Upper lobe of right lung (tissue), 1 donor: ENCODE measurements around the gene MRPL4. TPM values are rescaled to one million over a fixed set of nuclear protein-coding genes. Genes with fewer than 3 reads are reported as not detected.

Experiments used
- ATAC-seq: fragments of 200-7000 bp; cut with Tn5 transposase; one replicate; pipeline ENCODE4 v1.9.1; 2020; ENCODE audit warnings: mild to moderate bottlenecking, moderate library complexity
- DNase-seq: peaks from one replicate; pipeline ENCODE4 v3.0.0-alpha.2; 2020
- H3K27ac ChIP-seq: fragments of 200-600 bp; one replicate; pipeline ENCODE4 v1.8.0; 2022
- H3K27me3 ChIP-seq: fragments of 200-600 bp; one replicate; pipeline ENCODE4 v1.8.0; 2022; ENCODE audit warnings: mild to moderate bottlenecking
- H3K36me3 ChIP-seq: fragments of 200-600 bp; one replicate; pipeline ENCODE4 v1.8.0; 2022
- H3K4me1 ChIP-seq: fragments of 200-600 bp; one replicate; pipeline ENCODE4 v1.8.0; 2022
- H3K4me3 ChIP-seq: fragments of 200-600 bp; one replicate; pipeline ENCODE4 v1.8.0; 2022; ENCODE audit warnings: mild to moderate bottlenecking
- H3K9me3 ChIP-seq: fragments of 200-600 bp; one replicate; pipeline ENCODE4 v1.8.0; 2022
- CTCF ChIP-seq: fragments of 200-600 bp; IDR thresholded peaks from one replicate; pipeline ENCODE4 v1.8.0; 2022; ENCODE audit warnings: antibody characterized with exemption
- intact Hi-C: fragments of 100-400 bp; cut with DNase I; formaldehyde crosslinking; loops from one replicate; pipeline ENCODE4 v1.11.0; 2022
- total RNA-seq: library from RNA; stranded (reverse); fragmentation: NEBNext Ultra II Directional; extraction: Animal tissue kit (Norgen Biotek cat#: 25700); gene quantifications from one replicate; pipeline ENCODE4 v1.2.1, GENCODE V29; 2021
- donor health status: DM: no; HTN: yes; CAD: no; lungs with severe emphysema.

The MRPL4 gene
- total RNA-seq, 1 donor from 2014 or later: 41.5 TPM

DNA sequence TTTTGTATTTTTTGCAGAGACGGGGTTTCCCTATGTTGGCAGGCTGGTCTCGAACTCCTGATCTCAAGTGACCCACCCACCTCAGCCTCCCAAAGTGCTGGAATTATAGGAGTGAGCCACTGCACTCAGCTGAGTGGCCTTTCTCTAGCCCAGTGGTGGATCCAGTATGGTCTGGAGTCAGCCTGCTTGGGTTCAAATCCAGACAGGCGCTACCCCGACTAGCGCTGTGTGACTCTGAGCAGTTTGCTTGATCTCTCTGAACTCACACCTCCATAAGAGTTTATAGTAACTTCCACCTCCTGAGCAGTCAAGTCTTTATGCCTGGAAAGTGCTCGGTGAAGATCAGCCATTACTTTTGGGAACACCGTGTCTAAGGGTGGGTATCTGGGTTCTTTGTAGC is 31.3 kb upstream of the MRPL4 start:
- Histone ChIP-seq H3K27ac (no peak overlapping the region), H3K4me1 (peaks cover 2% of the 10 kb centered on the region), H3K27me3 (no peaks in the 10 kb centered on the region), H3K36me3 (peaks cover 13% of the 10 kb centered on the region), H3K4me3 (no peak overlapping the region), H3K9me3 (no peaks in the 10 kb centered on the region)
- no peak for TF ChIP-seq CTCF
- DNase-seq (no peak), ATAC-seq (no peak)
- intact Hi-C loops: no loop called here

DNA sequence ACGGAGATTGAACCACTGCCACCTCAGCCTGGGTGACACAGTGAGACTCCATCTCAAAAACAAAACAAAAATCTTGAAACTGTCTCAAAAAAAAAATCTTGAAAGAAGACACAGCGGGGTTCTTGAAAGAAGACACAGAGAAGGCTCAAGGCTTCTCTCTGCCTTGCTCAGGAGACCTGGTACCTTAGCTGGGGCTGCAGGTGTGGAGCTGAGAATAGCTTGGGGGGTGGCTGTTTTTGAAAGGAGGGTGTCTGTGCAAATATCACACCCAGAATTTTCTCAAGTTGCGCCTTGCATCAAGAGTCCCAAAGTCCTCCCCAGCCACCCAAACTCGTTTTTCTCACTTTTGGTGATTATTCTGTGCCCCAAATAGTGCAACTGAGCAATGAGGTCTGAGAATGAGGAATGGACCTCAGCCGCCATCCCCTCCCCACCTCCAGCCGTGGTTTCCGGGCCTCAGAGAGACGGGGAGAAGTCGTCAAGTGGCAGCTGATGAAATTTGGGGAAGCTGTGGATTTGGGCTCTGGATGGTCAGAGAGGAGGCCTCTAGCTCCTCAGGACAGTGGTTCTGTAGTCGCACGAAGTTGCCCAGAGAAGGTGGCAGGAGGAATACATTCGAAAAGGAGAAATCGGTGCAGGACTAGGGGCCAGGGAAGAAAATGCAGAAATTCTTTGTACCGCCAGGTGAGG is 29.7 kb upstream of the MRPL4 start:
- no peak for TF ChIP-seq CTCF
- no peaks in the 10 kb centered on the region for H3K9me3 ChIP-seq
- no peak for DNase-seq
- ATAC-seq: peak; percentile 7
- H3K27me3 ChIP-seq: no peaks in the 10 kb centered on the region
- intact Hi-C loops: no loop called here
- H3K36me3 ChIP-seq: peaks cover 13% of the 10 kb centered on the region
- no peak overlapping the region for H3K27ac ChIP-seq
- peaks cover 10% of the 10 kb centered on the region for H3K4me1 ChIP-seq
- H3K4me3 ChIP-seq: no peak overlapping the region

DNA sequence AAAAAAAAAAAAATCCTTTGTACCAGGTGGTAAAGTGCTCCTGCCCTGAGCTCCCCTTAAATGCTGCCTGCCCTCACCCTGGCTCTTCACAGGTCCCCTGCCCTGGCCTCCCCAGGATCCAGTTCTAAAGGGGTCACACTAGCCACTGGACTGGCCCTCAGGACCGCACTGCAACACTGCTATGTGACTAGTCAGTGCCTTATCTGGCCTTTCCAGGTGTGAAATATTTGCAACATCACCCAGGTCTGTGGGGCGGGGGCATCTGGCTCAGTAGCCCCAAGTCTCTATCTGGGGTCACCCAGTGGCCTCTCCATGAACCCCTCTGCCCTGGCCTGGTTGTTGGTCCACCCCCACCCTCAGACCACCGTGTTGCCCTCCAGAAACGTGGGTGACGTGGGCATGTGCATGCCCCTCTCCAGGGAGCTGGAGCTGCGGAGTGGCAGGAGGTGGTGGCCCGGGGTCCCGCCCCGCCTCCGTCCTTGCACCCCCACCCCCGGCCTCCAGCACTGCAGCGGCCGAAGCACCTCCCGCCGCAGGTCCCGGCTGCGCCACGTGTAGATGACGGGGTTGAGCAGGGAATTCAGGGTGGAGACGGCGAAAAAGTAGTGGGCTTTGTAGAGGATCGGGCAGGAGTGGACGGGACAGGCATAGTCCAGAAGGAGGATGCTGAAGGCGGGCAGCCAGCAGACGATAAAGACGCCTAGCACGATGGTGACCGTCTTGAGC is 28.4 kb upstream of the MRPL4 start:
- Histone ChIP-seq H3K9me3 (no peaks in the 10 kb centered on the region), H3K4me3 (no peak overlapping the region), H3K27me3 (no peaks in the 10 kb centered on the region), H3K36me3 (peaks cover 13% of the 10 kb centered on the region), H3K27ac (no peak overlapping the region), H3K4me1 (peaks cover 19% of the 10 kb centered on the region)
- DNase-seq: no peak
- no peak for TF ChIP-seq CTCF
- intact Hi-C loops: no loop called here
- no peak for ATAC-seq

- Histone ChIP-seq H3K4me3 (no peak overlapping the region), H3K9me3 (no peaks in the 10 kb centered on the region), H3K27me3 (no peaks in the 10 kb centered on the region), H3K4me1 (peaks cover 24% of the 10 kb centered on the region), H3K36me3 (peaks cover 13% of the 10 kb centered on the region), H3K27ac (no peak overlapping the region)
- ATAC-seq (no peak), DNase-seq (no peak)
- no peak for TF ChIP-seq CTCF
- intact Hi-C loops: no loop called here
Observed at GRCh38 chr19:10224337-10224736, 27.7 kb upstream of the MRPL4 start.

- no peak for TF ChIP-seq CTCF
- H3K36me3 ChIP-seq: peaks cover 13% of the 10 kb centered on the region
- peak overlapping the region; percentile 73 for H3K27ac ChIP-seq
- intact Hi-C loops: no loop called here
- DNase-seq (no peak), ATAC-seq (no peak)
- no peak overlapping the region for H3K4me3 ChIP-seq
- peaks cover 31% of the 10 kb centered on the region for H3K4me1 ChIP-seq
- H3K9me3 ChIP-seq: no peaks in the 10 kb centered on the region
- no peaks in the 10 kb centered on the region for H3K27me3 ChIP-seq
Observed at GRCh38 chr19:10226021-10226375, 26.0 kb upstream of the MRPL4 start.
